HG02884 (cell line): ENCODE measurements around the gene ACAP3.
"Not testable (repeated sequence)": the region's sequence is repeated elsewhere in the genome, so short reads cannot be mapped to it uniquely, and the experiment has no call there.

Source experiments
- ATAC-seq: cut with Tn5 transposase; IDR thresholded peaks from one replicate; pipeline ENCODE4 v1.9.1; 2021; ENCODE audit warnings: mild to moderate bottlenecking, moderate library complexity; ENCODE audit not compliant: unreplicated experiment

Gene ACAP3

GRCh38 chr1:1268284-1268682 is 39.4 kb downstream of the ACAP3 start:
- ATAC-seq: no peak

- no peak for ATAC-seq
These were observed 40.0 kb downstream of the ACAP3 start for GRCh38 chr1:1267488-1268283.

DNA sequence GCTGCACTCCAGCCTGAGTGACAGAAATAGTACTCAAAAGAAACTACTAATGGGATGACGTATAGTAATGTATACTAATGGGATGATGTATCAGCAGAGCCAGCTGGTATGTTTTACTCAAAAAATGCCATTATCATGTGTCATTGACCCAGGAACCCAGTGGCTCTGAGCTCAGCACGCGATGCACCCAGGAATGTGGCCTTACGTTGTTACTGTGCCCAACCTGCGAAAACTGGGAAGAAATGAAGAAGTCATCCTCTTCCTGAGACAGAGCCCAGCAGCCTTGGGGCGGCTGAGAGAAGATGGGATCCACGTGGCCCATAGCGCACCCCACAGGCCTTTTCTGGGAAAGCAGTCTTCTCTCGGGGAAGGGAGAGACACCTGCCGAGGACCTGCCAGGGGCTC is 42.9 kb downstream of the ACAP3 start:
- no peak for ATAC-seq

- no peak for ATAC-seq
These were observed 43.7 kb downstream of the ACAP3 start for GRCh38 chr1:1264026-1264425.

DNA sequence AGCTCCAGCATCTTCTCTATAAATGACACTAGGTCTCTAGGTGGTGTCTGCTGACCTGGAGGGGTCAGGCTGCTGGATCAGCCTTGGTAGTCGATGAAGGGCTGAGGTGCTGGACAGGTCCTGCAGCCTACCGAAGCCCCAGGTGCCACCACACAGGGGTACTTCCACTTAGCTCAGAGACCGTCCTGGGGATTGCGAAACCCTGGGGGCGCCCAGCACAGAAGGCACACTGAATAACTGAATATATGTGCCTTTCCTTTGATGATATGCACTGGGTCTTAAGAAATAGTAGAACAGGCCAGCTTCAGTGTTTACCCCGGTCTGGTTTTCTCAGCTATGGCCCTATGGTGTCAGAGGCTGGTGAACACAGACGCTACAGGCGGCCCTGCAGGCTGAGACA is 45.0 kb downstream of the ACAP3 start:
- ATAC-seq: no peak

GRCh38 chr1:1262071-1262470 is 45.7 kb downstream of the ACAP3 start:
- ATAC-seq: no peak

- no peak for ATAC-seq
These were observed 46.7 kb downstream of the ACAP3 start for GRCh38 chr1:1260843-1261560.

GRCh38 chr1:1259951-1260600 is 47.7 kb downstream of the ACAP3 start:
- ATAC-seq: no peak

DNA sequence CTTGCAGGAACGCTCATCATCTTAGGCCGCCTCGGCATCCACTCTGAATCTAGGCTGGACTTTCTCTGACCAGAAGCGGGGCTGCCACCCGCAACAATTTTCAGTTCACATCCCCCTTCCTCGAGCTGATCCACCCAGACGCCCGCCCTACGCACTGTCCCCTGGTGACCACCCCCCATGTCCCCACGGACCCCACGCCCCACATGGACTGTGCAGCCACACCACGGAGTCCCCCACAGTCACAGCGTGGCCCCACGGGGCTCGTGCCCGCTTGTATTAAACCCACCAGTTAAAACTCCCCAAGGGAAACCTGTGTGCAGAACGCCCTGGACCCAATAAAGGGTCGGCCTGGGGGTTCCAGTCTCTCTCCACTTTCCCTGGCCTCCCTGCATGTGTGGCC is 48.2 kb downstream of the ACAP3 start:
- ATAC-seq: no peak

DNA sequence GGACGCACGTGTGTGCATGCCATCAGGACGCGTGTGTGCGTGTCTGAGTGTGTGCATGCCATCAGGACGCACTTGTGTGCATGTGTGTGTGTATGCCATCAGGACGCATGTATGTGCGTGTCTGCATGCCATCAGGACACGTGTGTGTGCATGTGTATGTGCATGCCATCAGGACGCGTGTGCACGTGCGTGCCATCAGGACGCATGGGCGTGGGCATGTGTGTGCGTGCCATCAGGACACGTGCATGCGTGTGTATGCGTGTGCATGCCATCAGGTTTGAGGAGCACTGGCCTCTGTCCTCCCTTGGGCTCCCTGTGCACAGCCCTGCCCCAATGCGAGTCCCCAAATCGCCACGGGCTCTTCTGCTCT is 48.6 kb downstream of the ACAP3 start:
- ATAC-seq: no peak

GRCh38 chr1:1256956-1257871 is 50.5 kb downstream of the ACAP3 start:
- no peak for ATAC-seq

GRCh38 chr1:1255611-1256010 is 52.1 kb downstream of the ACAP3 start:
- no peak for ATAC-seq

DNA sequence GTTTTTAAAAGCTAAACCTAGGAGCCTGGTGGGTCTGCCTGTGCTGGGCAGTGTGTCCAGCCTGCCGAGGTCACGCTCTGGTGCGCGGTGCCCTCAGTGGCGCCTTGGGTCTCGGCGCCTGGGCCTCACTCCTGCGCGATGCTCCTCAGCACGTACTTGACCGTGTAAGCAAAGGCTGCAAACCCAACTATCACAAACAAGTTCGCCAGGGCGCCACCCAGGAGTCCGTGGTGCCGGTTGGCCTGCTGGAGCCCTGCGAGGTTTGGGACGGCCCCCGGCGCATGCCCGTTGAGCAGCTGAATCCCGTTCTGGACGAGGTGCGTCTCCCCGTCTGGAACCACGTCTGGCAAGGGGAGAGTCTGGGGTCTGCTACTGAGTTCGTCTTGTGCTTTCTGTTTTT is 52.7 kb downstream of the ACAP3 start:
- no peak for ATAC-seq

DNA sequence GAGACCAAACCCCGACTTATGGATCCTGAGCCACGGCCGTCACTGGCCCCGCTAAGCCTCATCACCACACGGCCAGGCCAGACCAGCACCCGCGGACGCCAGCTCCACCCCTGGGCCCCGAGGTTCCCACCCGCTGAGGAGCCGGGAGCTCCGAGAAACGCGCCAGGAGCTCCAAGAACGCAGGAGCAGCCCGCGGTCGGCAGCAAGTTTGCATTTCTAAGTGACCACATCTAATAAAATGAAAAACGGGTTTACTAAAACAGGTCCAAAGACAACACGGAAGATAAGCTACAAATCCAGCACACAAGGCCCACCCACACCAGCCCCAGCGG is 53.1 kb downstream of the ACAP3 start:
- ATAC-seq: no peak

- no peak for ATAC-seq
These were observed 53.6 kb downstream of the ACAP3 start for GRCh38 chr1:1253972-1254666.

- ATAC-seq: no peak
These were observed 54.4 kb downstream of the ACAP3 start for GRCh38 chr1:1253314-1253713.

- no peak for ATAC-seq
These were observed 56.9 kb downstream of the ACAP3 start for GRCh38 chr1:1250786-1251284.

DNA sequence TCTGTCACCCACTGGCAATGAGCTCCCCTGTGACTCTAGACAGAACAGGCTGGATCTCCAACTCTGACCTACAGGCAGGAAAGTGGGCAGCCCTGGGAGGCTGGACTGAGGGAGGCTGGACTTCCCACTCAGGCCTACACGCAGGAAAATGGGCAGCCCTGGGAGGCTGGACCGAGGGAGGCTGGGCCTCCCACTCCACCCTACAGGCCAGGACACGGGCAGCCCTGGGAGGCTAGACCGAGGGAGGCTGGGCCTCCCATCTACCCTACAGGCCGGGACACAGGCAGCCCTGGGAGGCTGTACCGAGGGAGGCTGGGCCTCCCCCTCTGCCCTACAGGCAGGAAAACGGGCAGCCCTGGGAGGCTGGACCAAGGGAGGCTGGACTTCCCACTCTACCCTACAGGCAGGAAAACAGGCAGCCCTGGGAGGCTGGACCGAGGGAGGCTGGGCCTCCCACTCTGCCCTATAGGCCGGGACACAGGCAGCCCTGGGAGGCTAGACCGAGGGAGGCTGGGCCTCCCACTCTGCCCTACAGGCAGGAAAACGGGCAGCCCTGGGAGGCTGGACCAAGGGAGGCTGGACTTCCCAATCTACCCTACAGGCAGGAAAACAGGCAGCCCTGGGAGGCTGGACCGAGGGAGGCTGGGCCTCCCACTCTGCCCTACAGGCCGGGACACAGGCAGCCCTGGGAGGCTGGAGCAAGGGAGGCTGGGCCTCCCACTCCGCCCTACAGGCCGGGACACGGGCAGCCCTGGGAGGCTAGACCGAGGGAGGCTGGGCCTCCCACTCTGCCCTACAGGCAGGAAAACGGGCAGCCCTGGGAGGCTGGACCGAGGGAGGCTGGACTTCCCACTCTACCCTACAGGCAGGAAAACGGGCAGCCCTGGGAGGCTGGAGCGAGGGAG is 59.5 kb downstream of the ACAP3 start:
- not testable (repeated sequence) for ATAC-seq

DNA sequence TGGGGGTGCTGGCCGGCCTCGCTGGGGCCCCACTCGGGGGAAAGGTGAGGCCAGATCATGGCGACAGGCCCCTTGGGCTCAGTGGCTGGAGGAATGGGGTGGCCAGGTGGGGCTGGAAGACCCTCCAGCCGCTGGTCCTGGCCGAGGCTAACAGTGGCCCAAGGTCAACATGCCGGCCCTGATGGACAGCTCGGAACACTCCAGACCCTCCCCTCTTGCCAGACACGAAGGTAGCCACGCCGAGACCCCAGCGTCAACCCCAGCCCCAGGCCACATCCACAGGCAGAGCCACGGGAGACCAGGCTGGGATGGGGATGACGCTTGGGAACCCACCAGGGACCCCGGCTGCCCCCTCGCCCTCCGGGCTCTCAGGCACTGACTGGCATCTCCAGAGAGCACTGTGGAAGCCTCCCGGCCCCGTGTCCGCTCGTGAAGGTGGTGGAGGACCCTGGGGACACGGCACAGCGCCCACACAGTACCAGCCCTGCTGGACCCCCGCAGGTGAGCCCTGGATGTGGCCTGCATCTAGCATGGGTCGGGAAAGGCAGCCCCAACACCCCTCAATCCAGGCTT is 60.3 kb downstream of the ACAP3 start:
- ATAC-seq: no peak
